Fibroblast of skin of right biceps (primary cell): ENCODE measurements around the gene EHD1.

Experiments used
- DNase-seq: peaks from one replicate; pipeline ENCODE4 v3.0.0-alpha.2; 2013

Gene EHD1

DNA sequence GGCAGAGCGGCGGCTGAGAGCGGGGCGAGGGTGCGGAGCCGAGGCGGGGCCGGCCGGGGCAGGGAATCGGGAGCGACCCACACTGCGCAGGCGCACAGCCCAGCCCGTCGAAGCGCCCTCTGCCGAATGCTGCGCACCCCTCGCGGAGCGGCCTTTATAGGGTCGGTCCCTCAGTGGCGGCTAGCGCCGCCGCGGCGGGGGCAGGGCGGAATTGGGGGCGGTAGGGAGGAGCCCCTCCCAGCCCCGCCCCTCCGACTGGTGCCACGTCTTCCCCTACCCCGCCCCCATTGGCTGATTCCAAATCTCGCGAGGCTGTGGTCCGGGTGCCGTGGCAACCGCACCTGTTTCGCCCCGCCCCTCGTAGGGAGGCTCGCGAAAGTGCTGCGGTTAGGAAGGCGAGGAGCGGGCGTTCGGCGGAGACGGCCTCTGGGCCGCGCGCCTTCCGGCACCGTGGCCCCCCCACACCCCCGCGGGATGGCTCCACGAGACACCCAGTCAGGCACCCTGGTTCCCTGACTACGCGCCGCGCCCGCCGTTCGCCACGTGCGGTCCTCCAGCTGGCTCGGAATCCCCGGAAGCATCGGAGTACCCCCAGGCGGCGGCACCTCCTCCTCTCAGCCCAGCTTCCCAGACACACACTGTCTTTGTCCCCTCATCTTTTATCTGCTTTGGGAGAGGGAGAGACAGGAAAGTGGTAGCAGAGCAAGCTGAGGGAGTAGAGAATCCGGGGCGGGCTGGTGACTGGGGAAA, at the start of gene EHD1:
Gene EHD1, minus strand, starts transcription at position 128 of the 750 bp plus-strand sequence. CDS start 157 bp downstream, outside the sequence.
- peak; percentile 97 for DNase-seq

DNA sequence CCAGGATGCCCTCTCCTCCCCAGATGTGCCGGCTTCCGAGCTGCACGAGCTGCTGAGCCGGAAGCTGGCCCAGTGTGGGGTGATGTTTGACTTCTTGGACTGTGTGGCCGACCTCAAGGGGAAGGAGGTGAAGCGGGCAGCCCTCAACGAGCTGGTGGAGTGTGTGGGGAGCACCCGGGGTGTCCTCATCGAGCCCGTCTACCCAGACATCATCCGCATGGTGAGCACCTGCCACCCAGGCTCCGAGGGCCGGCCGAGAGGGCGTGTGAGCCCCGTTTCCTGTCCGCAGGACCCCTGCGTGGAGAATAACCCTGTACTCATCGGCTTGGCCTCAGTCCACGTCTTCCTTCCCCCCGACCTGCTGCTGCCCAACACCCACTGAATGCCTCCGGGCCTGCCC, 48.3 kb upstream of the EHD1 start:
- DNase-seq = no peak

DNA sequence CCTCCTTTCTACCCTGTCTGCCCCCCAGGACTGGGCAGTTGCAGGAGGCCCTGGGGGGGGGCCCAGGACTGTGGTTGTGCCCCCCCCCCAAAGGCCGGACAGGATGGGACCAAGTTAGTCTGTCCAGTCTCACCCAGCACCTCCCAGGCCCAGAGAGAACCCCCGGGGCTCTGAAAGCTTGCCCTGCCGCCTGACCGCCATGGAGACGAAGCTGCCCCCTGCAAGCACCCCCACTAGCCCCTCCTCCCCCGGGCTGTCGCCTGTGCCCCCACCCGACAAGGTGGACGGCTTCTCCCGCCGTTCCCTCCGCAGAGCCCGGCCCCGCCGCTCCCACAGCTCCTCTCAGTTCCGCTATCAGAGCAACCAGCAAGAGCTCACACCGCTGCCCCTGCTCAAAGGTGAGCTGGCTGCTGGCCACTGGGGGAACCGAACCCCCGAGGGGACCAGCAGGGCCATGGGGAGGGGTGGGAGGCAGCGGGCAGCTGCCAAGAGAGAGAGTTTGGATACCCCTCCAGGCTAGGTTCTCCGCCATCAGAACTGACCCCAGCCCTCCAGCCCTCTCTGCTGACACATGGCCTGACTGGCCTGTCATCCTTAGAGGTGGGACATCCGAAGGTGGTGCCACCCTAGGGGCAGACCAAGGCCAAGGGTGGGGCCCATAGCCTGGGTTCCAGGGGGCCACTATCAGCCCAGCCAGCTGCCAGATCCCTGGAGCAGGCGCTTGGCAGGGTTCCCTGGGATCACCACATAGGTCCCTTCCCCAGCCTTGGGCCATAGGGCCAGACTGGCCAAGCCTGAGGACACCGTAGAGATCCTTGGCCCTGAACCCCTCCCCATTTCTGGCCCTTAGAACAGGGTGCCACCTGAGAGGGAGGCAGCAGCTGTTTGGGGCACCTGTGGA, 47.4 kb upstream of the EHD1 start:
- no peak for DNase-seq

DNA sequence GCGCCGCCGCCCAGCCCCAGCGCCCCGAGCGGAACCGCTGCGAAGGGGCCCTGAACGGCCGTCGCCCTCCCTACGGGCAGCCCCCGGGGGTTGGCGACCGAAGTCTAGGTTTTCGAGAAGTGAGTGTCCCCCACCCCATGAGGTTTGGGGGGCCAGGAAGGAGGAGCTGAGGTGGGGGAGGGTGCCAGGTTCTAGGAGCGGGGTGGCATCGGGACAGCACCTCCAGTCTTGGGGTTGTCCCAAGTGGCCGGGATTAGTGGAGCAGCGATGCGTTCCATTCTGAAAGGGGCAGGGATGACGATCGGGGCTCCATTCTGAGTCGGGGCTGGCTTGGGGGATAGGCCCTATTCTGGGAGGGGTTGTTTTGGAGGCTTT, 46.5 kb upstream of the EHD1 start:
- no peak for DNase-seq

DNA sequence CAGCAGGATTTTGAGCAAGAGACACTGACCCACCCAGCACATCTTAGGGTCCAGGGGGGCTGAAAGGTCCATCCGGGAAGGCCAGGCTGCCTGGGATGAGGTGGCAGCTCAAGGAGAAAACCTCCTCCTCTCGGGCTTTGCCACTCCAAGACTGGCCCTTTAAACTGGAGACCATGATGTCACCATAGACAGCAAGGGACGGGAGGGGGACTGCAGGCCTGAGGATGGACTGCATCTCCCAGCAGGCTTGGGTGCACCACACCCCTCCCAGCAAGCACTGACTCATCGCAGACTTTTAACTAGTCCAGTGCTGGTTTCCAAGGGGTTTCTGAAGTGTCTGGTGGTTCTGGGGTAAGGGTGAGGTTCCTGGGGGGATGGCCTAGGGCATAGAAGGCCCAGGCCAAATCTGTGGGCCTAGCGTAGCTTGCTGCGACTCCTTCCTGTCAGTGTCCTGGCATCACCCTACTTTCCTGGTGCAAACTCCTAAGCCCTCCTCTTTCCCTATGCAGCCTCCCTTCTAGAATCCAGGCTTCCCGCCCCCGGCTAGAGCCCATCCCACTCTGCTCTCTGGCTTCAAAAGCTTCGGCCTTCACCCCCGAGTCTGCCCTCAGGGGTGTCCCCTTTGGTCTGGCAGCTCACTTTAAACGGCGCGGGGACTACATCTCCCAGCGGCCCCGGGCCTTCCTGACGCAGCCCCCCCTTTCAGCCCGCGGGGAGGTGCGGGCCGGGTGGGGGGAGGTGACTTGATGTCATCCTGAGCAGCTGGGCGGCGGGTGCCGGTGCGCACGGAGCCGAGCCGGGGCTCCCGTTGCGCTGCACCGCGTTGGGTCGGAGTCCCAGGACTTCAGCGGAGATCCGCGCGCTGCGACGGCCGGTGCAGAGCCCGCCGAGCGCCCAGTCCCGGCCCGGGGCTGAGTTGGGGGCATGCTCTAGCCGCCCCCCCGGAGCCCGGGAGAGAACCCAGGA, 45.8 kb upstream of the EHD1 start, which contains the start of gene PPP2R5B:
Gene PPP2R5B, plus strand, starts transcription at position 746 of the 966 bp plus-strand sequence. CDS start 1,046 bp downstream, outside the sequence.
- peak; percentile 95 for DNase-seq

DNA sequence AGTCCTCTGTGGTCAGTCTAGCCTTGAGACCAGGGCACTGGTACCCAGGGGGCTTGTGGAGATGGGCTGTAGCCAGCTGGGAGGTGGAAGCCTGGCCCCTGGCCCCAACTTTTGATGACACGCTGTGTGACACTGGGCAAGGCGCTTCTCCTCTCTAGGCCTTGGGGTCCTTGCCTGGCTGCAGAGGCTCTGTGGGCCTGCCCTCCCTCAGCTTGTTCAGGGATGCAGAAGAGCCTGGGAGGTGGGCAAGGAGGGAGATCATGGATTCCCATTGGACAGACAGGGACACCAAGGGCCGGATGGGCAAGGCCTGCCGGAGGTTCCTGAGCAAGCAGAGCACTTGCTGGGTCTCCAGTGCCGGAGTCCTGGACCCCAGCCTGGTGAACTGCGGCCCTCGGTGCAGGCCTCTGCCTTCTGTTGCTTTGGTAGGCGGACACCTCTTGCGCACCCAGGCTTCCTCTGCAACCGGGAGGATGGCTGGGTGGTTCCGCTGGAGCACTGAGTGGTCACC, 44.8 kb upstream of the EHD1 start:
- no peak for DNase-seq

DNA sequence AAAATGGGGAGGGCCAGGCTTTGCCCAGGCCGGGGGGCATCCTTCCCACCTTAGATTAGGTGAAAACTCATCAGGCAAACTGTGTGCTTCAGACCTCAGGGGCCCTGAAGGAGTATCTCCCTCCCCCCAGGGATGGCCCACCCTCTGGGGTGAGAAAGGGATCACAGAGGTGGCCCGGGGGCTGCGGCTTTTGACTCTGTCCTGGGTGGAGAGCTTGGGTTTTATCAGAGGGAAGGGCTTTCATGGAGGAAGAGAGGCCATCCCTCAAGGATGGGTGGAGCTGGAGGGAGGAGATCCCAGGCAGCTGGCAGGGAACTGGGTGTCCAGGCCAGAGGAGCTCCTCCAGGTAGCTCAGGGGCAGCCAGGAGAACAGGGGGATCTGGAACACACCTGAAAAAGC, 43.0 kb upstream of the EHD1 start:
- DNase-seq = no peak

DNA sequence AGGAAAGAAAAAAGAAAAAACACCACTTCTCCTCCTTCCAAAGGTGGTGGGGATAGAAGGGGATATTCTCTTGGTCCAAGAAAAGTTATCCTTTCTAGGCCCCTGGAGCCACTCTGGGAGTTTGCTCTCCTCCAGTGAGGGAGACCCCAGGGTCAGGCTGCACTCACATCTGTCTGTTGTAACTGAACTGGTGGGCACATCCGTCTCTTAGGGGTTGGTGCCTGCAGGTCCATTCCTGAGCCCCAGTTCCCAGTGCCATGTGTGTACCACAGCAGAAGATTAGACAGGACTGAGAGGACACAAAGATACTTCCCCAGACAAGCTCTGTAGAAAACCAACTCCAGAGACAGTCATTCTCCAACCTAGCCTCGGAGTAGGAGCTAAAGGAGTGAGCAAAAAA, 41.7 kb upstream of the EHD1 start:
- DNase-seq = no peak

DNA sequence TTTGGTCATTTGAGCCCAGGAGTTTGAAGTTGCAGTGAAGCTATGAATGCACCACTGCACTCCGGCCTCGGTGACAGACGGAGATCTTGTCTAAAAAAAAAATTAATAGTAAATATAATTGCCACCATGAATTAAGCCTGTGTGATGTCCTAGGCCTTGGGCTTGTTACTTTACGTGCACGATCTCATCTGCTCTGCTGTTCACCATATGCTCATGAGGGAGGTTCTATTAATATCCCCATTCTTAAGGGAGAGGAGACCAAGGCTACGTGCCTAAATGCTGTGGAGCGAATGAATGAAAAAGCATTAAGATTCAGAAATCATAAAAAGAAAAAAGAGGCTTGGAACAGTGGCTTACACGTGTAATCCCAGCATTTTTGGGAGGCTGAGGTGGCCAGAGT, 41.2 kb upstream of the EHD1 start:
- DNase-seq = no peak

DNA sequence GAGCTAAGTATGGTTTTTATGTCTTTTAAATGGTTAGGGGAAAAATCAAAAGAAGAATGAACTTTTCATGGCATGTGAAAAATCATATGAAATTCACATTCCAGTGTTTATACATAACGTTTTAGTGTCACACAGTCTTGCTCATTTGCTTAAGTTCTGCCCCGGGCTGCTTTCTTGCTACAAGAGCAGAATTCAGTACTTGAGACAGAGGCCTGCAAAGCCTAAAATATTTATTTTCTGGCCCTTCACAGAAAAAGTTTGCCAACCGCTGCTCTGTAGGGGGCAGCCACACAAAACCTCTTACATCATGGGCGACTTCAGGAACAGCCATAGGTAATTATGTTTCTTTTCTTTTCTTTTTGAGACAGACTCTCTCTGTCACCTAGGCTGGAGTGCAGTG, 39.6 kb upstream of the EHD1 start:
- peak; percentile 59 for DNase-seq

DNA sequence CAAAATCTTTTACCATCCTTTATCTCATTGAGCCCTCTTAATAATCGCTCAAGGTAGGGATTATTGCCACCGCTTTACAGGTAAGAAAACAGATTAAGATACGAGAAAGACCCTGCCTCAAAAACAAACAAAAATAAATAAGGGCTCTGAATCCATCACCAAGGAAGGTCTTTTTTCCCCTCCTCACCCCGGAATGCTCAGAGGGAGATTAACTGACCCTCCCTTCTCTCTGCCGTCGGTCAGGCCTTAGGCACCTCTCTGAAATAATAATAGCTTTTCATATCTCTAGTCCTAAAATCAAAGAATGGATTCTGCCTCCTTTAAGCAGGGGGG, 39.2 kb upstream of the EHD1 start:
- no peak for DNase-seq

DNA sequence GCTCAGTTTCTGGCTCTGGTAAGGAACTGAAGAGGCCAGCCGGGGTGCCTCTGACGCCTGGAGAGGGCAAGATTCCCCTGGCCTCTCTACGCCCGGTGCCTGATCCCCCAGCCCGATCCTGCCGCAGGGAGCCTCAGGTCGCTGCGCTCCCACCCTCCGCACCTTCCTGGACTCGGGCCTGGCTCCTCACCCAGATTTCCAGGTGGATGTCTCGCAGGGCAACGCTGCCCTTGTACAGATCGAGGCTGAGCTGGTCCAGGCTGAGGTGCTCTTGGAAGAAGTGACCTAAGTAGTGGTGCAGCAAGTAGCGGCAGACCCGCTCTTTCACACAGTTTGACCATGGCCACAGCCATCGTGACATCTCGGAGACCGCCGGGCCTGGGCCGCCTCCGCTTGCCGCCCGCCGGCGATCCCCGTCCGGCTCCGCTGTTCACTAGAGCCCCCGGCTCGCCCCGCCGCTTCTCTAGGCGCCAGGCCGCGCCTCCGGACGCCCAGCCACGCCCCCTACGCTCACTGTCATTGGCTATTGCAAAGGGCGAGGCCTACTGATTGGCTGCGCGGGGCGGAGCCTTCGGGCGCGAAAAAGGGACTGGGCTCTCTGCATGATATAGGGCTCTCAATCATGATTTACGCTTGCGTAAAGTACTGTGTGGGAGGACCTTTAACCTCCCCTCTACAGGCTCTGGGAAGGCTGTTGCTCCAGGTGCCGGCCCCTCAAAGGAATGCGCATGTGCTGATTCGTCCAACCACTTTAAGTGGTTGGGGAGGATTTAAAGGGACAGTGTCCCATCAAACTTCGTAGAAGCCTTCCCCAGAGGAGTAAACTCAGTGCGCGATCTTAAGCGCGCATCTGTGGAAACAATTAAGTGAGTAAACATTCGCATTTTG, 38.6 kb upstream of the EHD1 start, which contains the start of gene ATG2A:
Gene ATG2A, minus strand, starts transcription at position 435 of the 888 bp plus-strand sequence. Its CDS starts 74 bp downstream, at position 361.
- DNase-seq = peak; percentile 100

DNA sequence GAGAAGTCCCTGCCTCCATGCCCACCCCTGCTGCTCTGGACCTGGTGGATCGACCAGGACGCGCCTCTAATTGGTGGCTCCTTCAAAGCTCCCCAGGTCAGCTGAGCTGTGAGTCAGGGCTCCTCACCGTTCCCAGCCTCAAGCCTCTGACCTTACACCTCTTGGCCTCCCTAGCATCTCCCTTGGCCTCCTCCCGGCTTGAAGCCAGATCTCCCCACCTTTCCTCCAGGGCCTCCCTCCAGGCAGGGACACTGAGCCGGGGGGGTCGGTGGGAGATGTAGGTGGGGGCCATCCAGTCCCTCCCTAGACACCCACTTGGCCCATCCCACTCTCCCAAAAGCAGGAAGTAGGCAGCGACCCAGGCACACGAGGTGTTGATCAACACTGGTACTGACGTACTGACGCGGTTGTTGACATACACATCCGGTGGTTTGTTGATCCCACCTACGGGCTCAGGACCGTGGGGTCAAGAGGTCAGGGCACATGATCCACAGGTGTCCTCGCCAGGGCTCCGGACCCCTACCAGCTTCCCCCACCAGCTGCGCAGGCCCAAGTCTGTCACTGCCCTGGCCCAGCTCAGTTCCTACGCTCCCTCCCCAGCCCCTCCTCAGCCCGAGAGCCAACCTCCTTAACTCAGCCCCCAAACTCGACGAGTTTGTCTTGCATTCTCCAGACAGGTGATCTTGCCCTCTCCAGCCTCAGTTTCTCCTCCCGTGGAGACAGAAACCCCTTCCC, 37.8 kb upstream of the EHD1 start:
- DNase-seq = peak; percentile 18

DNA sequence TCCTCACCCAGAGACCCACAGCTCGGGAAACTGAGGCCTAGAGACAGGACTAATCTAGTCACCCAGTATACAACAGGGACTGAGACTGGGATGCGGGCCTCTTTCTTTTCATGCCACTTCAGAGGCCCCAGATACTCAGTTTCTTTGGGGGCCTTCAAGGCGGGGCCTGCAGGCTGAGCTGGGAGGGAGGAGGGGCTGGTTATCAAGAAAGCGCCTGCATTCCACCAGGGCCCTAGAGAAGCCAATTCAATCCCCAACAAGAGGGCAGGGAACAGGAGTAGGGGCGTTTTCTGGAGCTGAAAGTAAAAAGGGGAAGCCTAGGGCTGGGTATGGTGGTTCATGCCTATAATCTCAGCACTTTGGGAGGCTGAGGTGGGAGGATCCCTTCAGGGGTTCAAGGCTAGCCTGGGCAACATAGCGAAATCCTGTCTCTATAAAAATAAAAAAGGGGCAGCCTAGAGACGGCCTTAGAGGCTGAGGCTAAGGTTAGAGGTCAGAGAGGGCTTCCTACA, 37.0 kb upstream of the EHD1 start:
- no peak for DNase-seq

DNA sequence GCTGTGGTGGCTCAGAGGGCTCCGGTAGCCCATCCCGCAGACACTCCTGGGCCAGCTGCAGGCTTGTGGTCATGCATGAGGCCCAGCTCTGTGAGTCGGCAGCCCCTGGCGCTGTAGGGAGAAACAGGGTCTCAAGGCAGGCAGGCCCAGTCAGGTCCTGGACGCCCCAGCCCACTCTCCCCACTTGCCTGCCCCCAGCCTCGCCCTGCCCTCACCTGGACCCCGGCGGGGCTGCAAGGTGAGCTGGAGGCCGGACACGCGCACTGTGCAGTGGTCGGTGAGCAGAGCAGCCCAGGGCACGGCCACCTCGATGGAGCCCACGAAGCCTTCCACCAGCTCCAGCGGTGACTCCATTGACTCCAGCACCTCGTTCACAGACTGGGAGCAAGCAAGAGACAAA, 35.7 kb upstream of the EHD1 start:
- DNase-seq = no peak

DNA sequence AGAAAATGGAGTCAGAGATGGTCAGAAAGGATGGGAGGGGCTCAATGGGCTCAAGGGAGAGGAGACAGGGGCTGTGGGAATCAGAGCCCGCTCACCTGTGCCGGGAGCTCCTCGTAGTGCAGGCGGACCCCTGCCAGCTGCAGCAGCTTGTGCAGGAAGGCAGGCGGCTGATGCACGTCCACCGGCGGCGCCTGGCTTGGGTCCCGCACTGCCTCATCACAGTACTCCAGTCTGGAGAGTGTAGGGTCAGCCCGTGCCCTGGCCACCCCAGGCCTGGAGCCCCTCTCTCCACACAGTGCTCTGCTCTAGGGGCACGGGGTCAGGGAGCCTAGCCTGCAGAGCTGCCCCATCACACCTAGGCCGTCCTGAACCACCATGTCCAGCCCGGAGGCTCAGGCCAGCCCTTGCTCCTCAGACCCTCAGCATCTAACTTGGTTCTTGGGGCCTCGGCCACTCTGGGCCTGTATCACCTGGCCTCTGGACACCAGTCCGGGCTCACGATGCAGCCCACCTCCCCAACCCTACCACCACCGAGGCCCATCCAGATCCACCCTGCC, 34.8 kb upstream of the EHD1 start:
- no peak for DNase-seq

DNA sequence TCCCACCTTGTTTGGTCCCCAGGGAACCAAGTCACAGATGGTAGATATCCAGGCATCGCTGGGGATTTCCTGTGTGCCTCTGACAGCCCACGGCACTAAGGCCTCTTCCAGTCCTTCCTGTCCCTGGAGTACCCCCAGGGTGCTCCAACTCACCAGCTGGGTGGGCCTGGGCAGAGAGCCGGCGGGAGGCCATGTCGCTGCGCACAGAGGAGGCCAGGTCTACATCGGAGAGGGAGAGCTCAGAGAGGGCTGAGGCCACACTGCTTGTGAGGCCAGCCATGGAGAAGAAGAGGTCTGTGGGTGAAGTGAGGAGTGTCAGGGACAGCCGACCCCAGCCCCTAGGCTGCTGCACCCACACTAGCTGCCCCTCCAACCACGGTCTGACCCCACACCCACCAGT, 33.3 kb upstream of the EHD1 start:
- DNase-seq = no peak

DNA sequence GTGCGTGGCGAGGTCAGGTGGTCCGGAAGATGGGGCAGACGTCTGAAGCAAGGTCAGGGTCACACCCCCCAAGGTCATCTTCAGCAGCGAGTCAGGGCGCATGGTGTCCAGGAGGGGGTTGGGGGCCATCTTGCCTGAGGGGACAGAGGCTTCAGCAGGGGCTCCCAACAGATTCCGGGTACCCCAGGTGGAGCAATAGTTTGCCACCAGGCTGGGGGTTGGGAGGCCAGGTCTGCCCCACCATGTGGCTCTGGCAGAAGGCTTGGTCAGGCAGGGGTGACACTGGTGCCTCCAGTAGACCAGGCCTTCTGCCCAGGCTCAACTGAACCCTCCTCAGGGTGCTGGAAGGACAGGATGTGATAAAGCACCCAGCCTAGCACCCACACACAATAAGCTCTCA, 32.7 kb upstream of the EHD1 start:
- DNase-seq = no peak

DNA sequence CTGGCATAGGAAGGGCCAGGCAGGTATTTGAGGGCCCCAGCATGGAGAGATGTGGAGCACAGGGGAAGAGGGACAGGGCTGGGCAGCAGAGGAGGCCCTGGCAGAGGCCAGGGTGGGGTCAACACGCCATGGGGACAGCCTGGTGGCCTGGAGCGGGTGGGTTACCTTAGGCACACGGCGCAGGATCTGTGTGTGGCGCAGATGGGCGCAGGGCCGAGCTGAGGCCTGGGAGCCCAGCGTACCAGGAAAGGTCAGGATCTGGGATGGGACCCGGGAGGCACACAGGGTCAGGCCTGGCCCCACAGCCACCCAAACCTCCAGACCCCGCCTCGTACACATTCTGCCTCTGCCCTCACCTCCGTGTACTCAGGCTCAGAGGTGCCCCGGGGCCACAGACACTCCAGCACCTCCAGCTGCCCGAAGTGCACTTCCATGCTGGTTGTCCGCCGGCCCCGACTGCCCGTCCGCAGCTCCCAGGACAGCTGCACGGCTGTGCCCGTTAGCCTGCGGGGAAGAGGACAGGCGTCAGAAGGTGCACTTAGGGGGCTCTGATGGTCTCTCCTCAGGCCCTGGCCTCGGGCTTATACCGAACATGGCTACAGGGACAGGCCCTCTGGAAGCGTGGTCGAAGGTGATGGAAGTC, 32.2 kb upstream of the EHD1 start:
- DNase-seq = no peak
